ENCODE measurements around the gene SYNPO. TPM values are rescaled to one million over a fixed set of nuclear protein-coding genes. Genes with fewer than 3 reads are reported as not detected.
A peak's percentile ranks its signal among the peaks of the same experiment; 100 is the strongest.

The SYNPO gene
- total and polyA plus RNA-seq, 7 donors = 136 to 855 (median 628) TPM

- intact Hi-C loops (cut with DNase I) = loop anchor here (5.0 to 10.0 kb wide), 3 partner anchors 57 to 195 kb away; no protein-coding TSS in a partner anchor
- no peak for TF ChIP-seq CTCF (IDR thresholded peaks at IDR 0.05)
- H3K9me3 ChIP-seq = no peaks in the 10 kb centered on the region
- DNase-seq (peak; percentile 57 to 85), ATAC-seq (peak in 3 of 4 donors; percentile 2 to 33 (median 4))
- H3K36me3 ChIP-seq (ENCODE audit: insufficient read depth in 1 of 2, low read depth in 1 of 2) = peaks cover 0 to 30% of the 10 kb centered on the region in 2 donors
- no peak overlapping the region for H3K4me3 ChIP-seq
- peaks cover 89% of the 10 kb centered on the region for H3K4me1 ChIP-seq
- H3K27ac ChIP-seq = peak overlapping the region; percentile 89
- WGBS, 3 donors = 57 to 74% (median 62%) methylated on average over 45 to 46 of the region's 46 CpGs
- no peaks in the 10 kb centered on the region for H3K27me3 ChIP-seq (ENCODE audit: insufficient read depth in 3 of 3, low read length in 2 of 3)
These were observed 8.9 kb downstream of the SYNPO start for GRCh38 chr5:150649108-150650020.

- intact Hi-C loops (cut with DNase I) = loop anchor here (5.0 to 10.0 kb wide), 2 partner anchors 63 to 196 kb away; no protein-coding TSS in a partner anchor
- TF ChIP-seq CTCF (IDR thresholded peaks at IDR 0.05) = no peak
- ATAC-seq (no peak), DNase-seq (no peak)
- Histone ChIP-seq H3K27ac (peak overlapping the region; percentile 89), H3K27me3 (ENCODE audit: insufficient read depth in 3 of 3, low read length in 2 of 3) (no peaks in the 10 kb centered on the region), H3K9me3 (no peaks in the 10 kb centered on the region), H3K36me3 (ENCODE audit: insufficient read depth in 1 of 2, low read depth in 1 of 2) (peaks cover 0 to 30% of the 10 kb centered on the region in 2 donors), H3K4me1 (peaks cover 81% of the 10 kb centered on the region), H3K4me3 (no peak overlapping the region)
- WGBS, 3 donors = 81 to 89% (median 84%) methylated on average over 38 of the region's 38 CpGs
These were observed 9.9 kb downstream of the SYNPO start for GRCh38 chr5:150650021-150651006.

GRCh38 chr5:150651382-150651781, 10.9 kb downstream of the SYNPO start:
- intact Hi-C loops (cut with DNase I) = loop anchor here (5.0 to 10.0 kb wide), 2 partner anchors 64 to 197 kb away; no protein-coding TSS in a partner anchor
- WGBS, 3 donors = 10 to 44% (median 24%) methylated on average over 1 of the region's 1 CpG
- TF ChIP-seq CTCF (IDR thresholded peaks at IDR 0.05) = no peak
- Histone ChIP-seq H3K36me3 (ENCODE audit: insufficient read depth in 1 of 2, low read depth in 1 of 2) (peaks cover 0 to 30% of the 10 kb centered on the region in 2 donors), H3K4me3 (no peak overlapping the region), H3K27me3 (ENCODE audit: insufficient read depth in 3 of 3, low read length in 2 of 3) (no peaks in the 10 kb centered on the region), H3K27ac (peak overlapping the region; percentile 89), H3K4me1 (peaks cover 79% of the 10 kb centered on the region), H3K9me3 (no peaks in the 10 kb centered on the region)
- no peak for DNase-seq
- ATAC-seq = peak in 2 of 4 donors; percentile 39 to 41

- Histone ChIP-seq H3K36me3 (ENCODE audit: insufficient read depth in 1 of 2, low read depth in 1 of 2) (peaks cover 0 to 30% of the 10 kb centered on the region in 2 donors), H3K27ac (peak overlapping the region; percentile 89)
These were observed 11.6 kb downstream of the SYNPO start for GRCh38 chr5:150651924-150652671.

More at GRCh38 chr5:150651924-150652671, 11.6 kb downstream of the SYNPO start:
- TF ChIP-seq CTCF (IDR thresholded peaks at IDR 0.05) = no peak
- WGBS, 3 donors = 50 to 69% (median 59%) methylated on average over 13 of the region's 13 CpGs
- DNase-seq = no peak
- Histone ChIP-seq H3K27me3 (ENCODE audit: insufficient read depth in 3 of 3, low read length in 2 of 3) (no peaks in the 10 kb centered on the region), H3K4me1 (peaks cover 77% of the 10 kb centered on the region), H3K9me3 (no peaks in the 10 kb centered on the region), H3K4me3 (no peak overlapping the region)
- ATAC-seq = no peak
- intact Hi-C loops (cut with DNase I) = loop anchor here (5.0 to 10.0 kb wide), 2 partner anchors 65 to 197 kb away; no protein-coding TSS in a partner anchor
